Inflammatory macrophage treated with lipopolysaccharide for 1 hour (primary cell): ENCODE measurements around the gene LNPEP.

ENCODE experiments used
- DNase-seq, 2 donors: peaks; one replicate each; pipeline ENCODE4 v3.0.0-alpha.2; 2020 to 2022

Gene LNPEP

DNA sequence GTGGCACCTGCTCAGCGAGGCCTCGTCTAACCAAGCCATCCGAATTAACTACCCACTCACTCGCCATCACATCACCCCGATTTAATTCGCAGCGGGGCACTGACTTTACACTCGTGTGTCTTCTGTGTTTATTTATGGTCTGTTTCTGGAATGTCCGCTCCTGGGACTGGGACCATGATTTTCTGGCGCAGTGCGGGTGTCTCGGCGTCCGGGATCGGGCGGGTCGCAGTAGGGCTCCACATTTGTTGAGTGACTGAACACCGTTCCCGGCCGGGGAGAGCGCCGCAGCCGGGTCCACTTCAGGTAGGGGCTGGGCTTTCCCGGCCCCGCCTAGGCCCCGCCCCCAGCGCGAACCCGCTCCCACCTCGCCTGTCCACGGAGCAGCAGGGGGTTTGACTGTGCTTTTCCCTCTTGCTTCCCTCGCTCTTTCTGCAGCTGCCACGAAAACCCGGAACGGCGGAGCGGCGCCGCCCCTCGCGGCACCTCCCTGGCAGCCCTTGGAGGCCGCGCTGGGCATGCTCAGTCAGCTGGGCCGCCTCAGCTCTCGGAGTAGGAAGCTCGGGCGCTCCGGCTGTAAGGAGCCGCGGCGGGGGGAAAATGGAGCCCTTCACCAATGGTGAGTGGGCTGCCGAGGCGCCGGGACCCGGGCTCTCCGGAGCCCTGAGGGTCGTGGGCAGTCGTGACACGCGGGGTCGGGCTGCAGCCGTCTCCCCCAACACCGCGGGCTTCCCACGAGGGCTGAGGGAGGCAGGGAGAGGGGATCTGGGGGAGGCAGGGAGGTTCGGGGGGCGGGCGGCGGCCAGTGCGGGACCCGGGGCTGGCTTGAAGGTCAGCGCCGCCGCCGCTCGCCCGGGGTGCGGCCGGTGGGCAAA lies at the start of gene LNPEP:
Gene LNPEP (plus strand): TSS at position 522 of the 872 bp plus-strand sequence. CDS start 76 bp downstream, at position 598.
- DNase-seq = peak; percentile 93 to 96

DNA sequence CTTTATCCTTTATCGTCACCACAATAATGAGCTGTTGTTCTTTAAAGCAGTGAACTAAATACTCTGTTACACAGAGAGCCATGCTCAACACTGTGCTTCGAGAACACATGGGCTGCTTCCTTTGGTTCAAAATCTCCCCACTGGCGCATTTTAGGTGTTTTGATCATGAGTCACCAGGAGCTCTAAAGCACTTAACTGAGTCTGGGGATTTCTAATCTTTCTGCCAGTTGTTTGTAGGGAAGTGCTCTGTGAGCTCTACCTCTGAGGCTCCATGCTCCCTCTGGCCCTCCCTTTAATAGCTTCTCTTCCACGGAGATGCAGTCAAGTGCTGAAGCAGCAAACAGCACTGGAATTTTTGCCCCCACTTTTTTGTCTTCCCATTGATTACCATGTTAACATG lies 42.5 kb upstream of the LNPEP start:
- DNase-seq = peak in 1 of 2 donors; percentile 49

DNA sequence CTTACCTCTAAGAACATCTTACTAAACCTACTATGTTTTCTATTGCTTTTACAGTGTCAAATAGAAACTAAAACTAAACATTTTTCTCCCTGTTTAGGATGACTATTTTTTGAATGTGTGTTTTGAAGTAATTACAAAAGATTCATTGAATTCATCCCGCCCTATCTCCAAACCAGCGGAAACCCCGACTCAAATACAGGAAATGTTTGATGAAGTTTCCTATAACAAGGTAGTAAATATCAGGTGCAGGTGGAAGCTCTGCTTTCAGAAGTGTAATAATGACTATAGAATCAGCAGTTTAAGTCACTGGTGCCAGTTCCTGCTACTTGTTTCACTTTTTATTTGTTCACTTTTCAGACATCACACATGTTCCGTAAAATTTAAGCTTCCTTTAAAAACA lies 39.6 kb upstream of the LNPEP start:
- DNase-seq = peak; percentile 50 to 61

DNA sequence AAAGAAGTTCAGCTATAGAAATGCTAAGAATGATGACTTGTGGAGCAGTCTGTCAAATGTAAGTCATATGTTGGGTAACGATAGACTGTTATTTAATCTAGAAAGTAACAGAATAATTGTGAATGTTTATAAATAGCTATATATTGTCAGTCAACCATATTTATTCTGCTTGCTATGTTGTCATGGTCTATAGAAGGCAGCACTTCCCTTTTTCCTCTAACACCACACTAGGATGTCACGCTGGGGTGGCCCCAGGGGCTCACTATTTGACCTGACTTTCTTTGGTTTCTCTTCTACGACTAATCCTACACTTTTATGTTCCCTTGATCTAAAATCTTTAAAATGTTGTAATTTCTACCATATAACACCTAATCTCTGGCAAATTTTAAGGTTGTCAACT lies 39.1 kb upstream of the LNPEP start:
- DNase-seq = peak; percentile 74 to 79

DNA sequence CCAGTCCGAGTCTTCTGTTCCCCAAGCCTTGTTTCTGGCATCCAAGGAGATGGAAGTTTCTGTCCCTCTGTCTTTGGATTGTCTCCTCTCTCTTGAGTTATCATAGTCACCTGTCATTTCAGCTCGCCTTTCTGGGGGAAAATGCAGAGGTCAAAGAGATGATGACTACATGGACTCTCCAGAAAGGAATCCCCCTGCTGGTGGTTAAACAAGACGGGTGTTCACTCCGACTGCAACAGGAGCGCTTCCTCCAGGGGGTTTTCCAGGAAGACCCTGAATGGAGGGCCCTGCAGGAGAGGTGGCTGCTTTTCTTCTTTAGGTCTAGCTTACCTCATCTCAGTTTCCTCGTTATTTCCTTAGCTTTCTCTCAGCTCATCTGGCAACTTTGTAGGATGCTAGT lies 34.5 kb upstream of the LNPEP start:
- DNase-seq = no peak

DNA sequence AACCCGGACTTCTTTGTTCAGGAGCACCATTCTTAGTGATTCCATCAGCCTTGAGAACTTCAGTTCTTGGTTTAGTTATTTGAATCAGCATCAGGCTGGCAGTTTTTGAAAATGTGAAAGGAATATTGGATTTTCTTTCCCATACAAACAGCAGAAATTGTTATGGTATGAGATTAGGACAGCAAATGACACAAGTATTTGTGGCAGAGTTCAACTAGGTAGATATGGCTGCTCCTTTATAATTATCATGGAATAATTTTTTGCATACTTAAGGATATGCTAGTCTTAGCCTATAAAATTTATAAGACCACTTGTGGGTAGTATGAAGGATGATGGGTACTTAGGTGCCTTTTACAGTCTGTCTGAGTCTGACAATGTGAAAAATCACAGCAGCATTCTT lies 34.0 kb upstream of the LNPEP start:
- DNase-seq = no peak

- no peak for DNase-seq
Observed at GRCh38 chr5:96902876-96903275, 33.0 kb upstream of the LNPEP start.

GRCh38 chr5:96903300-96903699 lies 32.6 kb upstream of the LNPEP start:
- no peak for DNase-seq

GRCh38 chr5:96904054-96904931 lies 31.6 kb upstream of the LNPEP start:
- peak in 1 of 2 donors; percentile 18 for DNase-seq

DNA sequence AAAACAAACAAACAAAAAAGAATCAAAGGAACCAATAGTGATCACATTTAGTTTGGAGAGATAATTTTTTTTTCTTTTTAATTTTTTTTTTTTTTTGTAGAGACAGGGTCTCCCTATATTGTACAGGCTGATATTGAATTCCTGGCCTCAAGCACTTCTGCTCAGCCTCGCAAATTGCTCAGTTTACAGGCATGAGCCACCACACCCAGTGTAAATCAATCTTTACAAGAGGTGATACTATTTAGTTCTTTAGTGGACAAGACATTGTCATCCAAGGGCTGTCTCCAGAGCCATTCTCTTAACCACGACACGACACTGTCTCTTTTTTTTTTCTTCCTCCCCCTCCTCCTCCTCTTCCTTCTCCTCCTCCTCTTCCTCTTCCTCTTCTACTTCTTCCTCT lies 30.0 kb upstream of the LNPEP start:
- no peak for DNase-seq

DNA sequence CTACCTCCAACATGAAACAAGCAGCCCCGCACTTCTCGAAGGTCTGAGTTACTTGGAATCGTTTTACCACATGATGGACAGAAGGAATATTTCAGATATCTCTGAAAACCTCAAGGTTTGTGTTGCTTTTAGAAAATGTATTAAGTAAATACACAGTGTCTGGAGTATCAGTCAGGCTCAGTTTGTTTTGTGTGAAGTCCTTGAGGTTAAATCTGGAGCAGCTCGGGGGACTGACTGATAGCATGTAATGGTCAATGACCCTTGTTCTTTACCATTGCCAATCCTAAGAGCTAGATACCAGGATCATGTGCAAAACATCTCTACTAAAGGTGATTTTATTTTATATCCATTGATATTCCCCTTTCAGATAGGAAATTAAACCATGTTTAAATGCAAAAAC lies 26.9 kb upstream of the LNPEP start:
- DNase-seq = no peak

- DNase-seq = no peak
Observed at GRCh38 chr5:96909435-96909834, 26.4 kb upstream of the LNPEP start.

GRCh38 chr5:96911139-96911538 lies 24.7 kb upstream of the LNPEP start:
- no peak for DNase-seq

GRCh38 chr5:96913233-96913632 lies 22.6 kb upstream of the LNPEP start:
- no peak for DNase-seq

- DNase-seq = no peak
Observed at GRCh38 chr5:96919754-96920197, 16.1 kb upstream of the LNPEP start.

- DNase-seq = no peak
Observed at GRCh38 chr5:96920744-96921355, 15.0 kb upstream of the LNPEP start.

- no peak for DNase-seq
Observed at GRCh38 chr5:96922499-96923244, 13.2 kb upstream of the LNPEP start.

- DNase-seq = no peak
Observed at GRCh38 chr5:96924016-96924443, 11.8 kb upstream of the LNPEP start.

GRCh38 chr5:96926276-96926675 lies 9.6 kb upstream of the LNPEP start:
- peak; percentile 29 to 35 for DNase-seq

DNA sequence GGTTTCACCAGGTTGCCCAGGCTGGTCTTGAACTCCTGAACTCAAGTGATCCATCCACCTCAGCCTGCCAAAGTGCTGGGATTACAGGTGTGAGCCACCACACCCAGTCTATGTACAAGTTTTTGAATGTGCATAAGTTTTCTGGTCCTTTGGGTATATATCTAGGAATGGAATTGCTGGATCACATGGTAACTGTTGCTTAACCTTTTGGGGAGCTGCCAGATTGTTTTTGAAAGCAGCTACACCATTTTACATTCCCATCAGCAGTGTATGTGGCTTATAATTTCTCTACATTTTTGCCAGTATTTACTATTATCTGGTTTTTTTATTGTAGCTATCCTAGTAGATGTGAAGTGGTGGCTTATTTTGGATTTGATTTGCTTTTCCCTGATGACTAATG lies 8.9 kb upstream of the LNPEP start:
- DNase-seq = no peak

DNA sequence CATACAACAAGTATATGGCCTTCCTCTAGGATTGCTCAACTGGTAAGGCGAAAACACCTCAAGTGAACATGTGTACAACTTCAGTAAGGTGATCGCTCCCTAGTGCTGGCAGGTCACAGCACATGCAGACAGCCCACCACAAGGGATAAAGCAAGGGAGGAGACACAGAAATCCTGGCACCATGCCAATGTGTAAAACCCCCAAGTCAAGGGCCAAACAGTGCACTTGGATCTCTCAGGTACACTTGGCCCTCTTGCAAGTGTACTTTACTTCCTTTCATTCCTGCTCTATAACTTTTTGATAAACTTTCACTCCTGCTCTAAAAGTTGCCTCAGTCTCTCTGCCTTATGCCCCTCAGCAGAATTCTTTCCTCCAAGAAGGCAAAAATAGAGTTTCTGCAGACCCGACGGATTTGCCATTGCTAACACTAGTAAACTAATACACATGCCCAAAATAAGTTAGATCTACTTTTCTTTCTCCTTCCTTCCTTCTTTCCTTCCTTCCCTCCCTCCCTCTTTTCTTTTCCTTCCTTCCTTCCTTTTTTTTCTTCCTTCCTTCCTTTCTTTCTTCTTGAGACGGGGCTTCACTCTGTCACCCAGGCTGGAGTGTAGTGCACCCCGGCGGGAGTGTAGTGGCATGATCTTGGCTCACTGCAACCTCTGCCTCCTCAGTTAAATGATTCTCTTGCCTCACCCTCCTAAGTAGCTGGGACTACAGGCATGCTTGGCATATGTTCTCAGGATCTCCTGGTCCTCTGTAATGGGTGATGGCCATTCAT lies 6.8 kb upstream of the LNPEP start:
- no peak for DNase-seq

DNA sequence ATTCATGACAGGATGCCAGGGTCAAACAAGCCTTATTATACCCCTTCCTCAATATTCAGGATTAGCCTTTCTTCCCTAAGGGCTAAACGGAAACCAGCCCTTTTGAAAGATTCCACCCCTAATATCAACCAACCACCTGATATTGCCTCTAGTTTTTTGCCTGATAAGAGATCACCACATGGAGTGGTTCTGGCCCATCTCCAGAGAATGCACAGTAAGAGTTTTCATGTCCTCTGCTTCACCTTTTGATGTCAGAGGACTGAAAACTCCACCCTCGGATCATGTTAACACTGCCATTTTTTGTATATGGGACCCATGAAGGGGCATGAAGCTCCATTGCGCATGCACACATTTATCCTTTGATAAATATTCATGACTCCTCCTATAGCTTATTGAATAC lies 5.8 kb upstream of the LNPEP start:
- DNase-seq = no peak
